ENCODE measurements around the gene RND1. TPM values are rescaled to one million over a fixed set of nuclear protein-coding genes. Genes with fewer than 3 reads are reported as not detected.

RND1 gene
- total RNA-seq, 1 donor from 2014 or later: 9.3 TPM

- Mint-ChIP-seq H3K9me3 (no peaks in the 10 kb centered on the region), H3K27ac (no peak overlapping the region), H3K27me3 (ENCODE audit: insufficient read depth) (peaks cover 3% of the 10 kb centered on the region), H3K4me1 (ENCODE audit: low read depth) (peaks cover 3% of the 10 kb centered on the region), H3K4me3 (no peak overlapping the region), H3K36me3 (ENCODE audit: low read depth) (no peaks in the 10 kb centered on the region)
- intact Hi-C loops (cut with micrococcal nuclease): loop anchor here (10.0 kb wide), 1 partner anchor 706 kb away; the partner anchor contains the start of gene SENP1
- no peak for DNase-seq (ENCODE audit: low spot score)
Measured at GRCh38 chr12:48810903-48811431, 54.7 kb downstream of the RND1 start.

DNA sequence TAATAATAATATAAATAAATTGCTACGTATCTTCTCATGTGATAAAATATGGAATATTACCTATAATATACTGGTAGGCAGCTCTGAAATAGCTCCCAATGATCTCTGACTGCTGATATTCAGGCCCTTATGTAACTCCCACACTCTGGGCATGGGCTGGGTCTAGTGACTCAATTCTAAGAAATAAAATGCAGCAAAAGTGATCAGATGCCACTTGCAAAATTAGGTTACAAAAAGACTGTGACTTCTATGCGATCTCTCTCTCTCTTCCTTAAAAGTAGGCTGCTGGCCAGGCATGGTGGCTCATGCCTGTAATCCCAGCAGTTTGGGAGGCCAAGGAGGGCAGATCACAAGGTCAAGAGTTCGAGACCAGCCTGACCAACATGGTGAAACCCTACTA lies 57.7 kb downstream of the RND1 start:
- Mint-ChIP-seq H3K4me3 (no peak overlapping the region), H3K27ac (no peak overlapping the region), H3K9me3 (no peaks in the 10 kb centered on the region), H3K36me3 (ENCODE audit: low read depth) (no peaks in the 10 kb centered on the region), H3K4me1 (ENCODE audit: low read depth) (peaks cover 6% of the 10 kb centered on the region), H3K27me3 (ENCODE audit: insufficient read depth) (peaks cover 7% of the 10 kb centered on the region)
- DNase-seq (ENCODE audit: low spot score): no peak
- intact Hi-C loops (cut with micrococcal nuclease): no loop called here

Other genes with a start within 250 kb of the RND1 start
- gene KANSL2, start 183.6 kb downstream of the RND1 start, total RNA-seq: 65.3 and 66.4 TPM in 2 replicates
- 67.2 and 67.7 TPM in 2 replicates for gene CCNT1, start 149.2 kb downstream of the RND1 start, total RNA-seq
- 0.32 and 0.78 TPM in 2 replicates for gene ADCY6, start 76.8 kb downstream of the RND1 start, total RNA-seq
- 11.4 and 13.1 TPM in 2 replicates for gene CACNB3, start 47.4 kb downstream of the RND1 start, total RNA-seq
- 120 and 127 TPM in 2 replicates for gene DDX23, start 13.7 kb downstream of the RND1 start, total RNA-seq
- 62.7 and 67.9 TPM in 2 replicates for gene FKBP11, start 59.6 kb upstream of the RND1 start, total RNA-seq
- gene ARF3, start 91.6 kb upstream of the RND1 start, total RNA-seq: 116 and 117 TPM in 2 replicates
- gene WNT10B, start 105.9 kb upstream of the RND1 start, total RNA-seq: 0.13 and 0.37 TPM in 2 replicates
- gene WNT1, start 112.5 kb upstream of the RND1 start, total RNA-seq: 0.21 and 0.24 TPM in 2 replicates
- 0.78 and 1.1 TPM in 2 replicates for gene DDN, start 133.5 kb upstream of the RND1 start, total RNA-seq
- gene PRKAG1, start 152.9 kb upstream of the RND1 start, total RNA-seq: 85.0 and 85.1 TPM in 2 replicates
- 107 and 109 TPM in 2 replicates for gene KMT2D, start 194.9 kb upstream of the RND1 start, total RNA-seq
- gene RHEBL1, start 204.1 kb upstream of the RND1 start, total RNA-seq: 8.6 and 10.7 TPM in 2 replicates
- 0.10 TPM in 1 of 2 replicates, not detected in the other for gene DHH, start 228.9 kb upstream of the RND1 start, total RNA-seq
- gene LMBR1L, start 245.0 kb upstream of the RND1 start, total RNA-seq: 50.4 and 52.5 TPM in 2 replicates

Measured in activated T-helper 1 cell treated with anti-CD3 and anti-CD28 coated beads, Interleukin-12 subunit alpha, Interleukin-12 subunit beta, Interleukin-2, Interleukin-4 antibody, amounts not matched to agents 30 ng/mL and 10 ng/mL and 1 ng/mL, durations not matched to agents 14 hours and 24 hours and 36 hours (primary cell).